ENCODE data around the gene MROH7. TPM values are rescaled to one million over a fixed set of nuclear protein-coding genes. Genes with fewer than 3 reads are reported as not detected.

The MROH7 gene
- total RNA-seq, 1 donor from 2014 or later, result not detected

DNA sequence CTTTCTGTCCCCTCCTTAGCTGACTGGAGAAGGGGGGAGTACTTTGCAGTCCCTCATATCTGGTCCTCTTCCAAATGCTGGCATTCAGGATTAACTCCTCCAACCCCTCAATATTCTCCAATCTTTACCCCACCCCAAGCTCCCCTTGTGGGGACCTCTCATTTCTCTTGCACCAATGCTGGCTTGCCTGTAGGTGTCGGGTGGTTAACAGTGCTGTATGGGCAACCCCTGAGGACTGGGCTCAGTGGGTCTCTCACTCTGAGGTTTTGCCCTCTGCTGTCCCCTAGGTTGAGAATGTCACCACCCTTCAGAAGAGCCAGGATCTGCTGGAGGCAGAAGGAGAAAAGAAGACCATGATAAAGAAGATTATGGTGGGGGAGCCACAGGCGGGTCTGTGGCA is 27.0 kb downstream of the MROH7 start:
- TF ChIP-seq, protein P1, sequence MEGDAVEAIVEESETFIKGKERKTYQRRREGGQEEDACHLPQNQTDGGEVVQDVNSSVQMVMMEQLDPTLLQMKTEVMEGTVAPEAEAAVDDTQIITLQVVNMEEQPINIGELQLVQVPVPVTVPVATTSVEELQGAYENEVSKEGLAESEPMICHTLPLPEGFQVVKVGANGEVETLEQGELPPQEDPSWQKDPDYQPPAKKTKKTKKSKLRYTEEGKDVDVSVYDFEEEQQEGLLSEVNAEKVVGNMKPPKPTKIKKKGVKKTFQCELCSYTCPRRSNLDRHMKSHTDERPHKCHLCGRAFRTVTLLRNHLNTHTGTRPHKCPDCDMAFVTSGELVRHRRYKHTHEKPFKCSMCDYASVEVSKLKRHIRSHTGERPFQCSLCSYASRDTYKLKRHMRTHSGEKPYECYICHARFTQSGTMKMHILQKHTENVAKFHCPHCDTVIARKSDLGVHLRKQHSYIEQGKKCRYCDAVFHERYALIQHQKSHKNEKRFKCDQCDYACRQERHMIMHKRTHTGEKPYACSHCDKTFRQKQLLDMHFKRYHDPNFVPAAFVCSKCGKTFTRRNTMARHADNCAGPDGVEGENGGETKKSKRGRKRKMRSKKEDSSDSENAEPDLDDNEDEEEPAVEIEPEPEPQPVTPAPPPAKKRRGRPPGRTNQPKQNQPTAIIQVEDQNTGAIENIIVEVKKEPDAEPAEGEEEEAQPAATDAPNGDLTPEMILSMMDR (IDR thresholded peaks at IDR 0.05), result no peak
- H3K27me3 Mint-ChIP-seq, result peaks cover 2% of the 10 kb centered on the region
- no peak overlapping the region for H3K4me3 Mint-ChIP-seq

DNA sequence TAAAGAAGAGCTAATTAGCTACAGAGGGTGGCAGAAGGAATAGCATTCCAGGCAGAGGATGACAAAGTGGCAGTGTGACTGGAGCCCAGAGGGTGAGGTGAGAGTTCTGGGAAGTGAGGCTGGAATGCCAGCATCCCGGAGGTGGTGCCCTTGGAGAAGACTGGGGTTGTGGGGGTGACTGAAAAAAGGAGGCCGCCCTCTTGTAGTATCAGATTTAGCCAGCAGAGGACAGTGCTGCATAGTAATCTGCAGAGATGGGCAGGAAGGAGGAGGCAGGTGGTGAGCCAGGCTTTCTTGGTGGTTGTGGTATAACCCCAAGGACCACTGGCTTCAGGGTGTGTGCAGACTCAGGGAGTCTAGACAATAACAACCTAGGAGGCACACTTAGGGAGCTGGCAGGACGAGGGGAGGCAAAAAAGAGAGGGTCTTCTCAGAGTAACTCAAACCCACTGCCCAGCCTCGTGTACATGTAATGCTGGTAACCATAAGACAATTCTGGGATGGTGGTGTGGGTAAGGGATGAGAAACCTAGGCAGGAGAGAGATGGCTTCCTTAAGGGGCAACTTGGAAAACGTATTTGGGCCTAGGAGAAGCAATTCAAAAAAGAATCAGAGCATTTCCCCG is 30.5 kb downstream of the MROH7 start:
- no peaks in the 10 kb centered on the region for H3K4me1 Mint-ChIP-seq
- intact Hi-C loops (cut with micrococcal nuclease), result loop anchor here (1.0 to 2.0 kb wide), 2 partner anchors 138 to 601 kb away; no protein-coding TSS in a partner anchor
- H3K9me3 Mint-ChIP-seq, result no peaks in the 10 kb centered on the region
- H3K27ac Mint-ChIP-seq, result no peak overlapping the region
- ATAC-seq (ENCODE audit: low read depth), result peak; percentile 57
- DNase-seq, result peak; percentile 20
- no peaks in the 10 kb centered on the region for H3K27me3 Mint-ChIP-seq
- H3K4me3 Mint-ChIP-seq, result no peak overlapping the region
- ChIA-PET POLR2A (no interaction called here), CTCF (interaction anchor here (1.5 kb wide), 1 partner anchor 138 kb away, joined by 6 read pairs; no protein-coding TSS in a partner anchor)
- H3K36me3 Mint-ChIP-seq (ENCODE audit: low read depth), result no peaks in the 10 kb centered on the region
- TF ChIP-seq, protein P1 (IDR thresholded peaks at IDR 0.05), result no peak

More for the DNA sequence above, 27.0 kb downstream of the MROH7 start:
- CTCF ChIA-PET, result no interaction called here
- DNase-seq (no peak), ATAC-seq (ENCODE audit: low read depth) (no peak)
- Mint-ChIP-seq H3K9me3 (no peaks in the 10 kb centered on the region), H3K27ac (no peak overlapping the region), H3K36me3 (ENCODE audit: low read depth) (no peaks in the 10 kb centered on the region), H3K4me1 (no peaks in the 10 kb centered on the region)
- POLR2A ChIA-PET, result no interaction called here
- intact Hi-C loops (cut with micrococcal nuclease), result no loop called here

- TF ChIP-seq, protein P1 (IDR thresholded peaks at IDR 0.05), result no peak
- no peak overlapping the region for H3K4me3 Mint-ChIP-seq
- ChIA-PET POLR2A (no interaction called here), CTCF (no interaction called here)
- ATAC-seq (ENCODE audit: low read depth) (no peak), DNase-seq (no peak)
- no peaks in the 10 kb centered on the region for H3K4me1 Mint-ChIP-seq
- H3K27ac Mint-ChIP-seq, result no peak overlapping the region
- H3K9me3 Mint-ChIP-seq, result no peaks in the 10 kb centered on the region
- H3K27me3 Mint-ChIP-seq, result no peaks in the 10 kb centered on the region
- intact Hi-C loops (cut with micrococcal nuclease), result no loop called here
- H3K36me3 Mint-ChIP-seq (ENCODE audit: low read depth), result no peaks in the 10 kb centered on the region
Measured at GRCh38 chr1:54678776-54679643, 37.4 kb downstream of the MROH7 start.

DNA sequence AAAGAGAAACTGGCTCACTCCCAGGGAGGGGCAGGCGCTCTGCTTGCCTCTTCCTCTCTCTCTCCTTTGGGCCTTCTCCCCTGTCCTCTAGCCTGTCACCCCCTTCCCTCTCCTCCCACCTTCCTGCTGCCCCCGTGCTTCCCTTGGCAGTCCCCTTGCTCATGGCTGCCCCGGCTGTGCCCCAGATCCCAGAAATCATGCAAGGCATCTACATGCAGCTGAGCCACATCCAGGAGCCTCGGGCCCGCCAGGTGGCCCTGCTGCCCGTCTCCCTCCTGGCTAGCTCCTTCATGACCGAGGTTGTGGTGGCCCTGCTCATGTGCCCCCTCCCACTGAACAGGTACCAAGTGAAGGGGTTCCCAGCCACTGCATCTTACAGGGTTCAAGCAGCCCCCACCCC is 38.1 kb downstream of the MROH7 start:
- ChIA-PET POLR2A (no interaction called here), CTCF (no interaction called here)
- H3K36me3 Mint-ChIP-seq (ENCODE audit: low read depth), result no peaks in the 10 kb centered on the region
- H3K4me1 Mint-ChIP-seq, result no peaks in the 10 kb centered on the region
- no peak for DNase-seq
- ATAC-seq (ENCODE audit: low read depth), result no peak
- no peak overlapping the region for H3K4me3 Mint-ChIP-seq
- no peak overlapping the region for H3K27ac Mint-ChIP-seq
- H3K9me3 Mint-ChIP-seq, result no peaks in the 10 kb centered on the region
- TF ChIP-seq, protein P1 (IDR thresholded peaks at IDR 0.05), result no peak
- H3K27me3 Mint-ChIP-seq, result peaks cover 2% of the 10 kb centered on the region
- intact Hi-C loops (cut with micrococcal nuclease), result no loop called here

DNA sequence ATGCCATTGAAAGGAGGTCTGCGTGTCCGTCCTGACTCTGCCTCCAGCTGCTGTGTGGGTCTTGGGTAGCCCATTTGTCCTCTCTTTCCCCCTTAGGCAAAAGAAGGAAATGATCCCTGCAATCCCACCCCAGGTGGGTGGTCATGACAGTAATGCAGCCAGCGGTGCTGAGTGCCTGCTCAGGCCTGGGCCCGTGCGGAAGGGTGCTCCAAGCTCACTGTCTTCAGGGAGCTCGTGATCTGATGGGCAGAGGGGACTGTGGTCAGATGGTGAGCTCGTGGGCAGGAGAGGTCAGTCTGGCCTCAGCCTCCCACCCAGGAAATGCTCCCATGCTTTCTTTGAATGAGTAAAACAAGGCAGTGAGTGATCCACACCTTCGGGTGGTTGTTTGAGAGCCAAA is 38.8 kb downstream of the MROH7 start:
- no peaks in the 10 kb centered on the region for H3K4me1 Mint-ChIP-seq
- H3K4me3 Mint-ChIP-seq, result no peak overlapping the region
- TF ChIP-seq, protein P1 (IDR thresholded peaks at IDR 0.05), result no peak
- ATAC-seq (ENCODE audit: low read depth) (no peak), DNase-seq (no peak)
- CTCF ChIA-PET, result no interaction called here
- peaks cover 2% of the 10 kb centered on the region for H3K27me3 Mint-ChIP-seq
- POLR2A ChIA-PET, result no interaction called here
- H3K36me3 Mint-ChIP-seq (ENCODE audit: low read depth), result no peaks in the 10 kb centered on the region
- H3K9me3 Mint-ChIP-seq, result no peaks in the 10 kb centered on the region
- no peak overlapping the region for H3K27ac Mint-ChIP-seq
- intact Hi-C loops (cut with micrococcal nuclease), result no loop called here

Data from activated B cell treated with CpG ODN at 0.5 μM for 24 hours (primary cell).